ENCODE results near the gene CTIF. TPM values are rescaled to one million over a fixed set of nuclear protein-coding genes. Genes with fewer than 3 reads are reported as not detected.
"Not testable (repeated sequence)": the region's sequence is repeated elsewhere in the genome, so short reads cannot be mapped to it uniquely, and the experiment has no call there.

The CTIF gene
- total RNA-seq, 1 experiment from 2014 or later, result 3.5 TPM

DNA sequence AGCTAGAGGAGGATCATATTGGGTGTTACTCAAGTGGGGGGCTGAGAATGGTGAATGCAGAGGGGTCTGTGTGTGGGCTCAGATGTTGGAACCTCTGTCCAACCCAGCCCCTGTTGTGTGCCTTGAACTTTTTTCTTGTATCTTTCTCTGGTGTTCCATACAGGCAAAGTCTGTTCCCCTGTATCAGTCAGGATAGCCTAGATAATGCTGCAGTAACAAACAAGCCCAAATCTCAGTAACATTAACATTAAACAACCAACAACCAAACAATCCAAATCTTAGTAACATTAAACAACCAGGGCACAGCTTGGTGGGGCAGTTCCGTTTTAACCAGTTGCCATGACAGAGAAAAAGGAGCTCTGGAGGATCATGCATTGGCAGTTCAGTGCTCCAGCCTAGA is 103.7 kb downstream of the CTIF start:
- no peak for DNase-seq (ENCODE audit: low read depth)

DNA sequence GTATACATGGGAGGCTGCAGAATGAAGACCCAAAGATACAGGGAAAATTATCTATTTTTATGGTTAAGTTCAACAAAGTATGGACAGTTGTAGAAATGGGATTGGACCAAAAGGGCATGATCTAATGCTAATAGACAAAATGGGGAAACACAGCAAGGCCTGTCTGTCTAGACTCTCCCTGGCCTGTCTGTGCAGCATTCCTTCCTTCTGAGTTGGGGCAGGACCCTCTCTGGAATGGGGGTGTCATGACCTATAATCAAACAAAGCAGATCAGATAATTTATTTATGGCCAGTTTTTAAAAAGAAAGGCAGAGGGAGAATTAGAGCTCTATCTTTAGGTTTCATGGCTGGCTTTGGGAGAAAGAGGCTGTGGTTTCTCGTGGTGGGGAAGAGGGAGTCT is 104.4 kb downstream of the CTIF start:
- DNase-seq (ENCODE audit: low read depth), result no peak

DNA sequence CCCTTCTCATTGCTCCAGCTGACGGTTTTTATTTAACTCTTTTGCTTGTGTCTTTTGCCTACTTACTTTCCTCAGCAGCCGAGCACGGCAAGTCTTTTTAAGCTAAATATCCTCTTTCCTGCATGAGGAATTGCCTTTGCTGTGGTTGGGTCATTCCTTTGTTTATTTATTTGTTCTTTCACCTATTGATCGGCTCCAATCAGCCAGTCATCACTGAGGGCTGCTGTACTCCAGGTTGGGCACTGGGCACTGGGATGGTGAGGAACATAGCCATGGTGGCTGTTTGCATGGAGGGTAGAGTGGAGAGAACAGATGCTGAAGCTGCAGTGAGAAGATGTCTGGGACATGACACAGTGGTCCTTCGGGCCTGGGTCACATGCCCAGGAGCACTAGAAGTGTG is 105.2 kb downstream of the CTIF start:
- DNase-seq (ENCODE audit: low read depth), result no peak

DNA sequence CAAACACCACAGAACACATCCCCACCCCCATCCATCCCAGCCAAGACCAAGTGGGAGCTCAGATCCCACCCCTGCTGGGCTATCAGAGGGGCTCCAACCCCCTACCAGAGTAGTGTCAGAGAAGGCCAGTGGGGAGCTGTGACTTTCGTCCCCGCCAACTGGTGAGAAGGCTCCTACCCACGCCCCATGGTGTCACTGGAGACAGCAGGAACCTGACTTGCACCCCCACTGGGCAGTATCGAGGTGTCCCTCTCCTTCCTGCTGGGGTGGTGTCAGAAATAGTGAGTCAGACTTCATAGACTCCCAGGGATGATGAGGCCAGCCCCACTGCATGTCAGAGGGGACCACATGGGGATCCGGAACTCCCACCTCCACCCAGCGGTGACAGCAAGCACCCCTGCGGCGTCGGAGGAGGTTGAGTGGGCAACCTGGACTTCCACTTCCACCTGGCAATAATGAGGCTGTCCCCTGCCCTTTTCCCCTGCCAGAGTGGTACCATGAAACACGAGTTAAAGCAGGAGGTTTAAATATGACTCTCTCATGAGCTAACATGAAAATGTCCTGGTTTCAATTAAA is 106.7 kb downstream of the CTIF start:
- DNase-seq (ENCODE audit: low read depth), result no peak

DNA sequence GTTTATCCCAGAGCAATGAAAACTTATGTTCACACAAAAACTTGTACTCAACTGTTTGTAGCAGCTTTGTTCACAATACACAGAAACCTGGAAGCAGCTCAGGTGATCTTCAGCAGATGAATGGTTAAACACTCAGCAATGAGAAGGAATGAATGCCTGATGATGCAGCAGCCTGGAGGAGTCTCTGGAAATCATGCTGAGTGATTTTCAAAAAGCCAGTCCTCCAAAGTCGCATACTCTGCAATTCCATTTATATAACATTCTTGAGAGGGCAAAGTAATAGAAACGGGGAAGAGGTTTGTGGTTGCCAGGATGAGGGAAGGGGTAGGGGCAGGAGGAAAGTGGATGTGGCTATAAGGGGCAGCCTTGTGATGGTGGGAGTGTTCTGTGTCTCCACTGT is 108.1 kb downstream of the CTIF start:
- DNase-seq (ENCODE audit: low read depth), result no peak

DNA sequence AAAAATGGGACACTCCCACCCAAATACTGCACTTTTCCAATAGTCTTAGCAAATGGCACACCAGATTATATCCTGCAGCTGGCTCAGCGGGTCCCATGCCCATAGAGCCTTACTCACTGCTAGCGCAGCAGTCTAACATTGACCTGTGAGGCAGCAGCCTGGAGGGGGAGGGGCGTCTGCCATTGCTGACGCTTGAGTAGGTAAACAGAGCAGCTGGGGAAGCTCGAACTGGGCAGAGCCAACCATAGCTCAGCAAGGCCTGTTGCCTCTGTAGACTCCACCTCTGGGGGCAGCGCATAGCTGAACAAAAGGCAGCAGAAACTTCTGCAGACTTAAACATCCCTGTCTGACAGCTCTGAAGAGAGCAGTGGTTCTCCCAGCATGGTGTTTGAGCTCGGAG is 110.4 kb downstream of the CTIF start:
- DNase-seq (ENCODE audit: low read depth), result no peak

DNA sequence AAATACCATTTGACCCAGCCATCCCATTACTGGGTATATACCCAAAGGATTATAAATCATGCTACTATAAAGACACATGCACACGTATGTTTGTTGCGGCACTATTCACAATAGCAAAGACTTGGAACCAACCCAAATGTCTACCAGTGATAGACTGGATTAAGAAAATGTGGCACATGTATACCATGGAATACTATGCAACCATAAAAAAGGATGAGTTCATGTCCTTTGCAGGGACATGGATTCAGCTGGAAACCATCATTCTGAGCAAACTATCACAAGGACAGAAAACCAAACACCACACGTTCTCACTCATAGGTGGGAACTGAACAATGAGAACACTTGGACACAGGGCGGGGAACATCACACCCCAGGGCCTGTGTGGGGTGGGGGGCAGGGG is 115.8 kb downstream of the CTIF start:
- DNase-seq (ENCODE audit: low read depth), result not testable (repeated sequence)

DNA sequence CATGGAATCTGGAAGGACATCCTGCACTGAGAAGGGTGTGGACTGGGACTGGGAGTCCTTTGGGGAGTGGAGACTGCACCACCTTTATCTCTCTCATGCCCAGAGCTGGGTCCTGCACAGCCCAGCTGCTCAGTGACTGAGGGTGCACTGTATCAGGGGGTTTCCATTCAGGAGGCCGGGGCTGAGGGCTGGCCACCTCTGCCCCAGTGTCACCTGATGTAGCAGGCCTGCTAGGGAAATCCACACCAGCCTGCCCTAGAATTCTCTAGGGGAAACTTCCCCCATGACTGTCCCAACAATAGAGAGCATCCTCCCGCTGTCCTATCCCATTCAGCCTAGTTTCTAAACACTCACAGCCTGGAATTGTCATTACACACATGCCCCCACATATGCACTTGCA is 116.7 kb downstream of the CTIF start:
- no peak for DNase-seq (ENCODE audit: low read depth)

DNA sequence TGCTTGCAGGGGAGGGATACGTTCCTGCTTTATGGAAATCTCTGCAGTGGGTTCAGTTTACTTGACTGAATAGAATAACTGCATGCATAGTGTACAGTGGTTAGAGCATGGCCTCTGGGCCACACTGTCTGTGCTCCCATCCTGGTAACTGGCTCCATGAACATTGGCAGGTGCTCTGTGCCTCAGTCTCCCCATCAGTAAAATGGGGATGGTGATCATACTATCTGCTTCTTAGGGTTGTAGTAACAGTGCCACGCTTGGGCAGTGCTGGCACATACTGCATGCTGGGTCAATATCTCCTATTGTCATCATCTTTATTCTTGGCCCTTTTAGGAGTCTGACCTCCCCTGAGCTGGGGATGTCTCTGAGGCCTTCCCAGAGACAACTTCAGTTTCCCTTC is 117.3 kb downstream of the CTIF start:
- DNase-seq (ENCODE audit: low read depth), result no peak

DNA sequence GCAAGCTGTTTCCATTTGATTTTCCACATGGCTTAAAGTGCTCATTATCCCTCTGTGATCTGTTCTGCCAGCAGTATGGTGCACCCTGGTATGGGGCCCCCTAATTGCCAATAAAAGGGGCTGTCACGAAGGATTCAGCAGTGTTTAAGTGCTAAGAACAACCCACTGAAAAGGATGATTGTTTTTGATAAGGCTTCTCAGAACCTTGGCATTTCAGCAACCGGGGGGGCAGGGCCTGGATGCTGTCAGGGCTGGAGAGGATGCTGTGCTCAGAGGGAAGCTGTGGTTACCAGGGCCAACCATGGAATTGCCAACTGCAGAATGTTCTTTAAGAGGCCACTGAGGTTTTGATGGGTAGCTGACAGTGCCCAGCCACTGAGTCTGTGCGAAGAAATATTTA is 117.8 kb downstream of the CTIF start:
- no peak for DNase-seq (ENCODE audit: low read depth)

DNA sequence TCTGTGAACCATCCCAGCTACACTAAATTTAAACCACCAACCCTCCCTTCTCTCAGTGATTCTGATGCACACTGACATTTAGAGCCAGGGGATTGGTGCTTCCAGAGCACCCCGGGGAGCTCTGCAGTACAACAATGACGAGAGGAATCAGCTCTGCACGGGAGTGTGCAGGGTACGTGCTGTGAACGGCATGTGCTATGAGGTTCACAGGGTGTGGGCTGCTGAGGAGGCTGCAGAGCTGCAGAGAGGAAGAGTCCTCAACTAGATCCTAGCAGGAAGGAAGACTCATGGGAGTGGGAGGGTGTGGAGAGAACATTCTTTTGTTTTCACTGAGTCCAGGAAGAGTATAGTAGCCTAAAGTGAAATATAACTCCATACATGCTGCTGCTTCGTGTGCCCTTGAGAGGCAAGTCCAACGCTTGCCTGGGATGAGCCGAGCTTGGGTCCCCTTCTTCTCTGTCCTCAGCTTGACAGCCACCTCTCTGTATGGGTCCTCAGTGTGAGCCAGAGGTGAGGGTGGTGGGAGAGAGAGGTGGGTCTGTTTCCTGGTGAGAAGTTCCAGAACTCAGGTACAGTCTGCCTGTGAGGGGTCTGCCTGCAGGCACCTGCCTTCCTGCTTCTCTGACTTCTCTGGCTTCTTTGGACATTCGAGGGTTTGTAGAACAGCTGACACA is 118.8 kb downstream of the CTIF start:
- no peak for DNase-seq (ENCODE audit: low read depth)

DNA sequence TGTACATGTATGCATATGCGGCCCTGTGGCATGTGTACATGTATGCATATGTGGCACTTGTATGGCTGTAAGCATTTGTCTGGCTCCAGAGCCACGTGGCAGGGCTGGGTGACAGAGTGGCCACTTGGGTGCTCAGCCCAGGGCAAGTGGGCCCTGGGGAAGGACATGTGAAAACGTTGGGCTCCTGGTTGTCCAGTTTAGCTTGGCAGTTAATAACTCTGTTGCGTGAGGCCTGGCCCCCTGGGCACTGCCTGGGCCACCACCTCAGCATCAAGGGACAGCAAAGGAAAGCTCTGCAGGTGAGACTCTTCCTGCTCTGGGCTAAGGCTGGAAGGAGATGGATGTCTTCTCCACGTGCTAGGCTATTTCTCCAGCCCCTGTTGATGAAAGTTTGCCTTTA is 119.9 kb downstream of the CTIF start:
- no peak for DNase-seq (ENCODE audit: low read depth)

DNA sequence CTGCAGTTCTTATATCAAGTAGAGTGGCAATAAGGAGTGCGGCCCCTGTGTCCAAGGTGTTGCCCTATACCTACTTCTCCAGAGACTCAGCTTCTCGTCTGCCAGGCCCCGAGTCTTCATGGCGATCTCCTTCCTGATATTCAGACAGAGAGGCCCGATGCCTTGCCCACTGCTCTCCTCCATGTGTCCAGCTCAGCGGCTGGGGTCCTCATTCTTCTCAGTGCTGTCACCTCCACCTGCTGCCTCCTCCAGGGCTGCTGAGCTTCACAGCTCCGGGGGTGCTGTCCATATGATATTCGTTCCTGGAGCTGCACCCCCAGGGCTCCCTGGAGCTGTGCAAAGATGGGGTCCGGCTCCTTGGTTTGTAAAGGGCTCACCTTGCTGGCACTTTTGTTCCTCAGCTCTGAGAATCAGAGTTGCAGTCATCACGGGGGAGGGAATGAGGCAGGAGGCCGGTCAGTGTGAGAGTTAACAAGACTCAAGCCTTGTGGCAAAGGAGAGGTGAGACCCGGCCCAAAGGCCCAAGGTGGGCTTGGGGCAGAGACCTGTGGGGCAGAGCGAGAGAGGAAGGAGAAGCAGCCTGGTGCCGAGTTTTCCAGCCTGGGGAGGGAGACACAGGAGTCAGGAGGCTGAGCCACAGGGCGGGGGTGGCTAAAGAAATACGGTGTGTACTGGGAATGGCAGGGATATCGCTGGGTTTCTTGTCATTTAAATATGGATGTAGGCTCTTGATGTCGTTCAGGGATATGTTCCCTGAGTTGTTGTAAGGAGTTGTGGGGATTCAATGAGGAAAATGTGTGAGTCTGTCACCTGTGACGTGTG is 120.6 kb downstream of the CTIF start:
- no peak for DNase-seq (ENCODE audit: low read depth)

DNA sequence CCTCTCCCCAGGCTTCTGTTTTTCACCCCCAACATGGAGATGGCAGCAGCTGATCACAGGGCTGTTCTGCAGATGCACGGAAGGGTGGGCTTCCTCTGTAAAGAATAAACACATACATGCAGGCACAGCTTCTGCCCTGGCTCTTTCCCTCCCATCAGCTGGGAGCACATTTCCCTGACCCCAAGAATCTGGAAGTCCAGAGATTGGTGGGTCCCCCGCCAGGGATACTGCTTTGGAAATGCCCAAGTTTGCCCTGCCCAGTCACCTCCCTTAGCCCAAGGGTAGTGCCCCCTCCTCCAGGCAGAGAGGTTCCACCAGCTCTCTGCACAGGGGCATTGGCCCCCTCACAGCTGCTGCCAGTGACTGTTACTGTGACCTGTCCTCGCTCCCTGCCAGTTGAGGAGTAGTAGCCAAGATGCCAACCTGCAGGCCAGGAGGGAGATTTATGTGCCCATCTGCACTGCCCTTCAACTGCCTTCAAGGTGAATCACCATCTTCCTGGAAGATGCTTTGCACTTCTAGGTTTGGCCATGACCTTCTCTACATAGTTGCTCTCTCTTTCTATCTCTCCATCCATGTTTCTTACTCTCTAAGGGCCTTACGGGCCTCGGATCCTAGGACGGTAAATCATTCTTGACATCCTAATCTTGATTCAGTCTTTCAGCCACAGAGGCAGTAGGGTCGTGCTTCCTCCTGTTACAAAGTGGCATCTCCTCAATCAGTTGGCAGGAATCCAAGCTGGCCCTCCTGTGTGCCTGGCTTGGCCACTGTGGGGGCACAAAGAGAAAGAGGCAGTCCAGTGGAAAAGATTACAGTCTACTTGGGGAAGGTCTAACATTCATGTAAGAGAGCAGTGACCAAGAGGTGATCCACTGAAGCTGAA is 121.8 kb downstream of the CTIF start:
- DNase-seq (ENCODE audit: low read depth), result no peak

DNA sequence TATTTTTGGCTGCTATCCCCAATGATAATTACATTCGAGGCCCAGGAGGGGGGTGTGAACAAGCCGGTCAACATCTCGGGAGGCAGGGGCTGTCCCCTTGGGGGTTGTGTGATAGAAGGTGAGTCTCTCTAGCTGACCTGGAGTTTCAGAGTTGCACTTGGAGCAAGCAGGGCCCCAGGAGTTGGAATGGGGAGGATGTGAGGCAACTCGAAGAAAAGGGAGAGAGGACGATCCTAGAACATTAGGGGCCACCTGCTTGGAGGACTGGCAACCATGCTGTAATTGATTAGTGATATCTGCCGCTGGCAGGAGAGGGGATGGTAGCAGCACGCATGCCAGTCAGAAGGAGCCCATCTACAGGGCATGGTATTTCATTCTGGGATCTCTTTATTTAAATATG is 122.6 kb downstream of the CTIF start:
- DNase-seq (ENCODE audit: low read depth), result no peak

DNA sequence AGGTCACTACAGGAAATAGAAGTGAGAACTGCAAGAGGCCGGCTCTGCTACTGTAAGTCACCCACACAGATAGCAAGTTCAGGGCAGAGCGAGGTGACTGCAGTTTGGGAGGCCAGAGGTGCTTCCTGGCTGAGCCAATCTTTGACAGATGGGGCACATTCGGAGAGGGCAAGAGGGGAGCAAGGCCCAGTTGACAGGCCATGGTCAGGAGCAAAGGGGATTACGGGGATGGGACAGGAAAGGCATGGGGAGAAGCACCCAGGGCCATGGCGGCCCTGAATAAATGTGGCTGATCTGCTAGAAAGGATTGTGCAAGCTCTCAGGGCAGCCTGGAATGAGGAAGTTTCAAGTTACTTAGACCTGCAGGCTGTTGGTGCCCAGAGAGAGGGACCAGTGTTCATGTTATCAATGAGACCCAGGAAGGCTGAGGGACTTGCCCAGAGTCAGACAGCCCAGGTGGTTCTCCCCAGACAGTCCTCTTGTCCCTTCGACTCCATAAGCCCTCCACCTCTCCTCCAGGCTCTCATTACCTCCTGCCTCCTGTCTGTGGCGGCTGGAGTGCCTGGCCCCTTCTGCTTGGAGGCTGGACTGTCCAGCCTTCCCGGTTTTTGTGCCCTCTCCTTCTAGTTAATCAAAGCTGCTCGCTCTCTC is 123.3 kb downstream of the CTIF start:
- DNase-seq (ENCODE audit: low read depth), result peak; percentile 34

DNA sequence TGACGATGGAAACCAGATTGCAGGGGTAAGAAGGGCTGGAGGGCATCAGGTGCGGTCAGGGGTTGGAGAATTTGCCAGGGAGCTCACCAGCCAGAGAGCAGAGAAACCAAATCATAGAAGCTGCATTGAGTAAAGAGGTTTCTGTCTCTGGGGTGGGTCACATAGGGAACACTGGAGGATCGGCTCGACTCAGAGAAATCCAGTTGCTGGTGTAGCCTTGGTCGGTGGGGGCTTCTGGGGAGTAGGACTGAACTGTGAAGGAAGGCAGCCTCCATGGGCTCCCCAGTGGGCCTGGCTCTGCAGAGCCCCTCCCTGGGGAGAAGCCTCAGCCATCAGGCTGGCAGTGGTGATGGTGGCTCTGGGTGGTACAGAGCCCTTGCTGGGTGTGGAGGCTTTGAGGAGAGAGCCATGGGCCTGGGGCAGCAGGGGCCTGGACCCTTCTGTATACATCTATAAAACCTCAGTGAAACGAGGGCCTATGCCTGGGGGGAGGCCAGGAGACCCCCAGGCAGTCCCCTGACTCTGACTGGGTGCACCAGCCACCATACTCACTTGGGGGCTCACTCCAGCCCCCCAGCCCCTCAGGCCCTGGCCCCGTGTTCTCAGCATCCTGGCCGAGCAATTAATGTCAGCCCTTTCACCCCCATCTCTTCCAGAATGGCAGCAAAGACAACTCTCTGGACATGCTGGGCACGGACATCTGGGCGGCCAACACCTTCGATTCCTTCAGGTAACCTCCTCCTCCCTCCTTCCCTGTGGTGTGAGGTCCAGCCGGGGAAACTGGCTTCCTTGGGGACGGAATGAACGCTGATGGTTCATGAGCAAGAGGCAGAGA is 124.5 kb downstream of the CTIF start:
- no peak for DNase-seq (ENCODE audit: low read depth)

DNA sequence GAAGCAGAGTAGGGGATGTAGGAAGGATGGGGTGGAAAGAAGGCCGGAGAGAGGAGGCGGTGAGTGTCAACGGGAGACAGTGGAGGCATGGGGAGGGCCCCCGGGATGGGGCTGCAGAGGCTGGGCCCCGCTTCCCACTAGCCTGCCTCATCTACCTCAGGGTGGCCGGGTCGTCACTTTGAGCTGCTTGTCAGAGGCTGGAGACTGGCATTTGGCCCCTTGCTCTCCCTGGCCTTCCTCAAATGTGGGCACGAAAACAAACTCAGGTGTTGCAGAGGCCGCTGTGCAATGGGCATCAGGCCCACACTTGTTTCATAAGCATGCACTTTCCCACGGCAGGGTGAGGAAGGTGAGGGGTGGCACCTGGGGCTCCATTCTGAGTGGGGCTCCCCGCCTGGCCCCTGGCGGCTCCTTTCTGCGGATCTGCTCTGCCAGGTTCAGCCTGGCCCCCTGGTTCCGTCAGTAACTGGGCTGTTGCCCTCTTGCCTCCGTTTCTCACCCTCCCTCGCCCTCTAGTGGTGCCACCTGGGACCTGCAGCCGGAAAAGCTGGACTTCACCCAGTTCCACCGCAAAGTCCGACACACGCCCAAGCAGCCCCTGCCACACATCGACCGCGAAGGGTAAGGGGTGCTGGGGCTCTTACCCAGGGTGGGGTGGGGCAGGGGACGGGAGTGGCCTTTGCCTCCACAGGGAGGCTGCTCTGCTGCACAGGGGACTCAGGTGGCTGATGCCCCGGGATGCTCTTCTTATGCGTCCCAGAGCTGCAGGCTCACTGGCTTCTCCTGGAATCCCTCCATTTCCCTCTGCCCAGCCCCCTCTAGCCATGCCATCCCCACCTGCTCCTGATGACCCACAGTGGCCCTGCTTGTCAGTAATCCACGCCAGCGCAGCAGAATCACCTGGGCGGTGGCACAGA is 125.4 kb downstream of the CTIF start:
- peak; percentile 23 for DNase-seq (ENCODE audit: low read depth)

DNA sequence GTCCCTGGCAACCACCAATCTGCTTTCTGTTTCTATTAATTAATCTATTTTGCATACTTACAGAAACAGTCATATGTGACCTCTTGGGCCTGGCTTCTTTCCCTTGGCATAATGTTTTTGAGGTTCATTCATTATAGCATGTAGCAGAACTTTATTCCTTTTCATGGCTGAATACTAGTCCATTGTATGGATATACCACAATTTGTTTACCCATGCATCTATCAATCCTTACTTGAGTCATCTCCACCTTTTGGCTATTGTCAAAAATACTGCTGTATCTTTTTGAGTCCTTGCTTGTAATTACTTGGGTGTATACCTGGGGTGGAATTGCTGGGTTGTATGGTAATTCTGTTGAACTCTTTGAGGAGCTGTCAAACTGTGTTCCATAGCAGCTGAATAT is 126.8 kb downstream of the CTIF start:
- no peak for DNase-seq (ENCODE audit: low read depth)

DNA sequence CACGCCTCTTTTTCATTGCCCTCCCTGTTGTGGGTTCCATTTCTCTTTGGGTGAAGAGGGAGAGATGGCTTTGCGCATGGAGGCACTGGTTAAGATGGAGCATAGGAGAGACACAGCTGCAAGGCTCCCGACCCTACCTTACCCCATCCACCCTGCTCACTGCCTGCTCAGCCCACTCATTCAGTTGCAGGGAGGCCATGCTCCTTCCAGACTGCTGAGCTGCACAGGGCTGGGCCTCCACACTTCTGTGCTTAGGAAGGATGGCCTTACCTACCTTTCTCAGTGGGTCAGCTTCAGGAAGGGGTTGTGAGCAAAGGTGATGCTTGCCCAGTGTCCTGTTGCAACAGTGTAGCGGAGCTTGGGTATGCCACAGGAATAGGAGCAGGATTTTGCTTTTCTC is 127.8 kb downstream of the CTIF start:
- DNase-seq (ENCODE audit: low read depth), result no peak
